ENCODE results near the gene GPC6. TPM values are rescaled to one million over a fixed set of nuclear protein-coding genes. Genes with fewer than 3 reads are reported as not detected.

GPC6 gene
- total RNA-seq, 1 donor from 2014 or later = 16.1 TPM

DNA sequence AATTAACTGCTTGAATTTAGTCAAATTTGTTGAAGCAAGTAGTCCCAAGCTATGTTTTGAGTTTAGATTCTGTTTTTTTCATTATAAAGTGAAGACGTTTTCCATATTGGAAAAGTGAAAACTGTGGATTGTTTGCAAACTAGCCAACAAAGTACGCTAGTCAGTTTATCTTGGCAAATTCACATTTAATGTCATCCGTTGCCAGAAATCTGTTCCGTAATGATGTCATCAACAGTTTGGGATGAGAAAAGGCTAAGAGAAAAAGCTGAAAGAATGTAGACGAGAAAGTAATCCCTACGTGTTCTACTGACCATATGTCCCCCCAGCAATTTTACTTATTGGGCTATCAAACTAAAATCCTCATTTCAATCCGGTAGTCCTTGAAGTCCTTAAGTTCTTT is 419.6 kb downstream of the GPC6 start:
- Mint-ChIP-seq H3K4me3 (ENCODE audit: unreplicated experiment) (no peak overlapping the region), H3K27ac (ENCODE audit: unreplicated experiment) (no peak overlapping the region), H3K9me3 (ENCODE audit: unreplicated experiment) (no peaks in the 10 kb centered on the region), H3K4me1 (ENCODE audit: unreplicated experiment) (peaks cover 3% of the 10 kb centered on the region), H3K36me3 (ENCODE audit: low read depth, unreplicated experiment) (no peaks in the 10 kb centered on the region), H3K27me3 (ENCODE audit: unreplicated experiment) (no peaks in the 10 kb centered on the region)
- DNase-seq (ENCODE audit: low spot score) = no peak
- TF ChIP-seq, protein P1, sequence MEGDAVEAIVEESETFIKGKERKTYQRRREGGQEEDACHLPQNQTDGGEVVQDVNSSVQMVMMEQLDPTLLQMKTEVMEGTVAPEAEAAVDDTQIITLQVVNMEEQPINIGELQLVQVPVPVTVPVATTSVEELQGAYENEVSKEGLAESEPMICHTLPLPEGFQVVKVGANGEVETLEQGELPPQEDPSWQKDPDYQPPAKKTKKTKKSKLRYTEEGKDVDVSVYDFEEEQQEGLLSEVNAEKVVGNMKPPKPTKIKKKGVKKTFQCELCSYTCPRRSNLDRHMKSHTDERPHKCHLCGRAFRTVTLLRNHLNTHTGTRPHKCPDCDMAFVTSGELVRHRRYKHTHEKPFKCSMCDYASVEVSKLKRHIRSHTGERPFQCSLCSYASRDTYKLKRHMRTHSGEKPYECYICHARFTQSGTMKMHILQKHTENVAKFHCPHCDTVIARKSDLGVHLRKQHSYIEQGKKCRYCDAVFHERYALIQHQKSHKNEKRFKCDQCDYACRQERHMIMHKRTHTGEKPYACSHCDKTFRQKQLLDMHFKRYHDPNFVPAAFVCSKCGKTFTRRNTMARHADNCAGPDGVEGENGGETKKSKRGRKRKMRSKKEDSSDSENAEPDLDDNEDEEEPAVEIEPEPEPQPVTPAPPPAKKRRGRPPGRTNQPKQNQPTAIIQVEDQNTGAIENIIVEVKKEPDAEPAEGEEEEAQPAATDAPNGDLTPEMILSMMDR (IDR thresholded peaks at IDR 0.05; ENCODE audit: unreplicated experiment) = no peak

DNA sequence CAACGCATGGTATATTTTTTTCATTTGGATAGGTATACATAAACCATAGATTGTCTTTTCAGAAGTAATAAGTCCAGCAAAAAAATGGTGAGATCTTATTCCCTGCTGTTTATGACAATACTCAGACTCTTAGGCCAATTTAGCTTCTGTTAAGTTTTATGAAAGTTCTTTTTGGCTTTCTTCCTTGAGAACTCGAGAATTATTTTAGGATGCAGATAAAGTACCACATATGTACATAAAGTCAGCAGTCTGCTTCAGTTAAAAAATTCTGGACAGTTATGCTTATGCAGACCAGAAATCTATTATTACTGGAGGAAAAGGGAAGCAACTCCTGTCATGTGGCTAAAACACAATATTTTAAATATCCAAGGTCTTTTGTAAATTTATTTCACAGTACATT is 422.9 kb downstream of the GPC6 start:
- TF ChIP-seq, protein P1 (IDR thresholded peaks at IDR 0.05; ENCODE audit: unreplicated experiment) = no peak
- no peaks in the 10 kb centered on the region for H3K4me1 Mint-ChIP-seq (ENCODE audit: unreplicated experiment)
- no peak for DNase-seq (ENCODE audit: low spot score)
- H3K36me3 Mint-ChIP-seq (ENCODE audit: low read depth, unreplicated experiment) = no peaks in the 10 kb centered on the region
- no peak overlapping the region for H3K27ac Mint-ChIP-seq (ENCODE audit: unreplicated experiment)
- H3K4me3 Mint-ChIP-seq (ENCODE audit: unreplicated experiment) = no peak overlapping the region
- H3K9me3 Mint-ChIP-seq (ENCODE audit: unreplicated experiment) = no peaks in the 10 kb centered on the region
- no peaks in the 10 kb centered on the region for H3K27me3 Mint-ChIP-seq (ENCODE audit: unreplicated experiment)

GRCh38 chr13:93653776-93654175 is 427.2 kb downstream of the GPC6 start:
- H3K4me1 Mint-ChIP-seq (ENCODE audit: unreplicated experiment) = no peaks in the 10 kb centered on the region
- no peak overlapping the region for H3K27ac Mint-ChIP-seq (ENCODE audit: unreplicated experiment)
- H3K4me3 Mint-ChIP-seq (ENCODE audit: unreplicated experiment) = no peak overlapping the region
- no peaks in the 10 kb centered on the region for H3K36me3 Mint-ChIP-seq (ENCODE audit: low read depth, unreplicated experiment)
- H3K27me3 Mint-ChIP-seq (ENCODE audit: unreplicated experiment) = no peaks in the 10 kb centered on the region
- DNase-seq (ENCODE audit: low spot score) = no peak
- TF ChIP-seq, protein P1 (IDR thresholded peaks at IDR 0.05; ENCODE audit: unreplicated experiment) = no peak
- H3K9me3 Mint-ChIP-seq (ENCODE audit: unreplicated experiment) = no peaks in the 10 kb centered on the region

- Mint-ChIP-seq H3K36me3 (ENCODE audit: low read depth, unreplicated experiment) (no peaks in the 10 kb centered on the region), H3K4me1 (ENCODE audit: unreplicated experiment) (no peaks in the 10 kb centered on the region), H3K27ac (ENCODE audit: unreplicated experiment) (no peak overlapping the region), H3K4me3 (ENCODE audit: unreplicated experiment) (no peak overlapping the region), H3K9me3 (ENCODE audit: unreplicated experiment) (no peaks in the 10 kb centered on the region), H3K27me3 (ENCODE audit: unreplicated experiment) (no peaks in the 10 kb centered on the region)
- TF ChIP-seq, protein P1 (IDR thresholded peaks at IDR 0.05; ENCODE audit: unreplicated experiment) = no peak
- DNase-seq (ENCODE audit: low spot score) = no peak
These were observed 428.5 kb downstream of the GPC6 start for GRCh38 chr13:93655154-93655553.

DNA sequence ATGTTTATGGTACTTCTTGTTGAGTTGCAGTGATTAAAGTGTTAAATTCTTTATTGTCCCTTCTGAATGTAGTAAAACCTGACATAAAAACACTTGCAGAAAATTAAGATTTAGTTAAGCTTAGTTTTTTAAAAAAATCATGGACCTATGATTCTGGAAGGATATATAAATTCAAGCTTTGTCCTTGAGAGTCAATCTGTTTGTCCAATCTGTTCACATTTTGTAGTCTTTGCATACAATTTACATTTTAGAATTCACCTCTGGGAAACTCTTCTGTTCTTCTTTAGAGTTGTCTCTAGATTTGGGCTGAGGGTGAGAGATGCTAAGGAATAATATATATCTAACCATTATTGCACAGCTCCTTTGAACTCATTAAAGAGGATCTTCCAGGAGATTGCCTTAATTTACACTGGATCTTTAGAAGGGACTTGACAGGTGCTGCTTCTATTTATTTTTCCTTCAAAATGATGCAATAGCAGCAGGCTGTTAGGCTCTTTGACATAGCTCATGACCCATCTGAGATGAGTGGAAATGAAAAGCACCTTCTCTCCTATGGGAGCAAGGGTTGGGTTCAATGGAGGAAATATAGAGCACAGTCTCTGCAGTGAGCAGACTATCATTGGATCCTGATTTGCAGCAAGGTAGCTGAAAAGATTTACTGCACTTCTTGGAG is 433.9 kb downstream of the GPC6 start:
- Mint-ChIP-seq H3K4me1 (ENCODE audit: unreplicated experiment) (no peaks in the 10 kb centered on the region), H3K27ac (ENCODE audit: unreplicated experiment) (no peak overlapping the region)

More for the DNA sequence above, 433.9 kb downstream of the GPC6 start:
- H3K36me3 Mint-ChIP-seq (ENCODE audit: low read depth, unreplicated experiment) = no peaks in the 10 kb centered on the region
- TF ChIP-seq, protein P1 (IDR thresholded peaks at IDR 0.05; ENCODE audit: unreplicated experiment) = no peak
- H3K27me3 Mint-ChIP-seq (ENCODE audit: unreplicated experiment) = no peaks in the 10 kb centered on the region
- DNase-seq (ENCODE audit: low spot score) = no peak
- no peaks in the 10 kb centered on the region for H3K9me3 Mint-ChIP-seq (ENCODE audit: unreplicated experiment)
- H3K4me3 Mint-ChIP-seq (ENCODE audit: unreplicated experiment) = no peak overlapping the region

Measured in endothelial cell (in vitro differentiated cells).